T-helper 2 cell treated with Interferon-gamma antibody and Interleukin-4, amounts not matched to agents 100 ng/mL and 5 ng/mL, for 36 hours (primary cell): ENCODE results near the gene CNIH3. TPM values are rescaled to one million over a fixed set of nuclear protein-coding genes. Genes with fewer than 3 reads are reported as not detected.

Experiments used
- intact Hi-C: fragments of 100-400 bp; cut with micrococcal nuclease; formaldehyde crosslinking; loops from one replicate; pipeline ENCODE4 v1.15.1; 2023
- total RNA-seq: library from RNA; stranded (reverse); gene quantifications from 2 replicates; pipeline ENCODE4 v1.2.3, GENCODE V29; 2022

The CNIH3 gene
- total RNA-seq, 1 donor from 2014 or later, result 1.2 TPM

GRCh38 chr1:224640018-224640417, 23.9 kb downstream of the CNIH3 start:
- intact Hi-C loops, result no loop called here

GRCh38 chr1:224640587-224640986, 24.5 kb downstream of the CNIH3 start:
- intact Hi-C loops, result no loop called here

GRCh38 chr1:224641030-224641429, 24.9 kb downstream of the CNIH3 start:
- intact Hi-C loops, result no loop called here

- intact Hi-C loops, result loop anchor here (1.0 kb wide), 1 partner anchor 130 kb away; no protein-coding TSS in a partner anchor
These were observed 27.5 kb downstream of the CNIH3 start for GRCh38 chr1:224643653-224644052.

GRCh38 chr1:224644553-224645154, 28.5 kb downstream of the CNIH3 start:
- intact Hi-C loops, result loop anchor here (1.0 to 5.0 kb wide), 2 partner anchors 131 to 208 kb away; no protein-coding TSS in a partner anchor

GRCh38 chr1:224647449-224647848, 31.3 kb downstream of the CNIH3 start:
- intact Hi-C loops, result loop anchor here (5.0 kb wide), 1 partner anchor 205 kb away; no protein-coding TSS in a partner anchor

GRCh38 chr1:224650290-224650689, 34.2 kb downstream of the CNIH3 start:
- intact Hi-C loops, result no loop called here

- intact Hi-C loops, result no loop called here
These were observed 35.1 kb downstream of the CNIH3 start for GRCh38 chr1:224651188-224651587.

GRCh38 chr1:224656392-224656791, 40.3 kb downstream of the CNIH3 start:
- intact Hi-C loops, result no loop called here

- intact Hi-C loops, result no loop called here
These were observed 44.0 kb downstream of the CNIH3 start for GRCh38 chr1:224660074-224660473.

GRCh38 chr1:224662870-224663269, 46.8 kb downstream of the CNIH3 start:
- intact Hi-C loops, result no loop called here

GRCh38 chr1:224665016-224665415, 48.9 kb downstream of the CNIH3 start:
- intact Hi-C loops, result no loop called here

GRCh38 chr1:224666078-224666477, 50.0 kb downstream of the CNIH3 start:
- intact Hi-C loops, result no loop called here

- intact Hi-C loops, result no loop called here
These were observed 50.8 kb downstream of the CNIH3 start for GRCh38 chr1:224666913-224667312.

GRCh38 chr1:224668984-224669383, 52.9 kb downstream of the CNIH3 start:
- intact Hi-C loops, result no loop called here

GRCh38 chr1:224669403-224669802, 53.3 kb downstream of the CNIH3 start:
- intact Hi-C loops, result no loop called here

GRCh38 chr1:224670506-224670905, 54.4 kb downstream of the CNIH3 start:
- intact Hi-C loops, result no loop called here

- intact Hi-C loops, result no loop called here
These were observed 55.0 kb downstream of the CNIH3 start for GRCh38 chr1:224671076-224671475.

GRCh38 chr1:224673141-224673540, 57.0 kb downstream of the CNIH3 start:
- intact Hi-C loops, result no loop called here

GRCh38 chr1:224675590-224675989, 59.5 kb downstream of the CNIH3 start:
- intact Hi-C loops, result no loop called here

GRCh38 chr1:224676551-224676950, 60.4 kb downstream of the CNIH3 start:
- intact Hi-C loops, result no loop called here

GRCh38 chr1:224678168-224678567, 62.1 kb downstream of the CNIH3 start:
- intact Hi-C loops, result no loop called here

- intact Hi-C loops, result no loop called here
These were observed 63.5 kb downstream of the CNIH3 start for GRCh38 chr1:224679606-224680005.

GRCh38 chr1:224681816-224682215, 65.7 kb downstream of the CNIH3 start:
- intact Hi-C loops, result no loop called here
